Upper lobe of left lung (tissue), 4 donors: ENCODE results near the gene COPS2.

Experiments
- POLR2A ChIP-seq, 4 donors: fragments of 450-650 bp; IDR thresholded peaks; one replicate each; pipeline ENCODE4 v1.5.1; 2016 to 2017; ENCODE audit warnings: antibody characterized with exemption in 4 of 4, mild to moderate bottlenecking in 2 of 4
- POLR2AphosphoS5 ChIP-seq, 2 donors: sonication (generic); formaldehyde crosslinking; IDR thresholded peaks; one replicate each; pipeline ENCODE4 v1.5.1; 2017; ENCODE audit warnings: antibody characterized with exemption in 2 of 2
- TF ChIP-seq, protein P1 (sequence below), 6 experiments: fragments of 450-650 bp in 4 of 6; fragments of 200-600 bp in 2 of 6; sonication (generic) in 2 of 6; IDR thresholded peaks; one replicate each; pipeline ENCODE4 v1.5.1; 2016 to 2019; ENCODE audit warnings: antibody characterized with exemption in 6 of 6

DNA sequence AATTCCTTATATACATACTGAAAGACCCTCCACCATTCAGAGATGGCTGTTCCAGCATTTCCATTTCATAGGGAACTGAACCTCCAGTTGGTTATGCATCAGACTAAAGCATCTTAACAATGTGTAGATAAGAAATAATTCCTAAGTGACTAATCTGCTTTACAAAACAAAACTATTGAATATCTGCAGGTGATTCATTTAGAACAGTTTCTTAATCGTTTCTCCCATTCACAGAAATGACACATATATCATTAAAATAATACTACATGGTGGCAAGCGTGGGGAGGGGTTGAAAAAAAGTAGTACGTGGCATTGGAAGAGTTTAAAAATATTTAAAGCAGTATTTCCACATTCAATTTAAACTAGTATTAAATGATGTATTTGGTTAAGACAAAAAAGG lies 19.5 kb downstream of the COPS2 start:
- TF ChIP-seq, protein P1, sequence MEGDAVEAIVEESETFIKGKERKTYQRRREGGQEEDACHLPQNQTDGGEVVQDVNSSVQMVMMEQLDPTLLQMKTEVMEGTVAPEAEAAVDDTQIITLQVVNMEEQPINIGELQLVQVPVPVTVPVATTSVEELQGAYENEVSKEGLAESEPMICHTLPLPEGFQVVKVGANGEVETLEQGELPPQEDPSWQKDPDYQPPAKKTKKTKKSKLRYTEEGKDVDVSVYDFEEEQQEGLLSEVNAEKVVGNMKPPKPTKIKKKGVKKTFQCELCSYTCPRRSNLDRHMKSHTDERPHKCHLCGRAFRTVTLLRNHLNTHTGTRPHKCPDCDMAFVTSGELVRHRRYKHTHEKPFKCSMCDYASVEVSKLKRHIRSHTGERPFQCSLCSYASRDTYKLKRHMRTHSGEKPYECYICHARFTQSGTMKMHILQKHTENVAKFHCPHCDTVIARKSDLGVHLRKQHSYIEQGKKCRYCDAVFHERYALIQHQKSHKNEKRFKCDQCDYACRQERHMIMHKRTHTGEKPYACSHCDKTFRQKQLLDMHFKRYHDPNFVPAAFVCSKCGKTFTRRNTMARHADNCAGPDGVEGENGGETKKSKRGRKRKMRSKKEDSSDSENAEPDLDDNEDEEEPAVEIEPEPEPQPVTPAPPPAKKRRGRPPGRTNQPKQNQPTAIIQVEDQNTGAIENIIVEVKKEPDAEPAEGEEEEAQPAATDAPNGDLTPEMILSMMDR (IDR thresholded peaks at IDR 0.05), result no peak
- TF ChIP-seq POLR2A (IDR thresholded peaks at IDR 0.05), result no peak
- TF ChIP-seq POLR2AphosphoS5 (IDR thresholded peaks at IDR 0.05), result no peak
